HG03460 (cell line): ENCODE data around the gene DPEP2NB.
"Not testable (repeated sequence)": the region's sequence is repeated elsewhere in the genome, so short reads cannot be mapped to it uniquely, and the experiment has no call there.

Experiments used
- ATAC-seq: cut with Tn5 transposase; IDR thresholded peaks from one replicate; pipeline ENCODE4 v1.9.1; 2021; ENCODE audit not compliant: unreplicated experiment

Gene DPEP2NB

GRCh38 chr16:68015681-68016080 is at the start of gene DPEP2NB:
DPEP2NB (minus strand) TSS chr16:68015911; CDS start chr16:68015770, 141 bp downstream.
- ATAC-seq: no peak

- ATAC-seq: no peak
Measured at GRCh38 chr16:68064791-68065365, 49.2 kb upstream of the DPEP2NB start.

GRCh38 chr16:68062910-68063393 is 47.2 kb upstream of the DPEP2NB start:
- no peak for ATAC-seq

GRCh38 chr16:68061396-68061795 is 45.7 kb upstream of the DPEP2NB start:
- no peak for ATAC-seq

- ATAC-seq: no peak
Measured at GRCh38 chr16:68059804-68060203, 44.1 kb upstream of the DPEP2NB start.

GRCh38 chr16:68055395-68055794 is 39.7 kb upstream of the DPEP2NB start:
- no peak for ATAC-seq

GRCh38 chr16:68049449-68049848 is 33.7 kb upstream of the DPEP2NB start:
- ATAC-seq: no peak

GRCh38 chr16:68047987-68048386 is 32.3 kb upstream of the DPEP2NB start:
- no peak for ATAC-seq

- ATAC-seq: no peak
Measured at GRCh38 chr16:68046106-68046505, 30.4 kb upstream of the DPEP2NB start.

GRCh38 chr16:68041783-68042182 is 26.1 kb upstream of the DPEP2NB start:
- ATAC-seq: no peak

- ATAC-seq: peak; percentile 63
Measured at GRCh38 chr16:68040506-68041288, 25.0 kb upstream of the DPEP2NB start.

- no peak for ATAC-seq
Measured at GRCh38 chr16:68037841-68038597, 22.3 kb upstream of the DPEP2NB start.

GRCh38 chr16:68035227-68035626 is 19.5 kb upstream of the DPEP2NB start:
- ATAC-seq: no peak

- ATAC-seq: no peak
Measured at GRCh38 chr16:68033101-68033500, 17.4 kb upstream of the DPEP2NB start.

- no peak for ATAC-seq
Measured at GRCh38 chr16:68031951-68032350, 16.2 kb upstream of the DPEP2NB start.

- ATAC-seq: not testable (repeated sequence)
Measured at GRCh38 chr16:68030108-68030507, 14.4 kb upstream of the DPEP2NB start.

- ATAC-seq: no peak
Measured at GRCh38 chr16:68028996-68029395, 13.3 kb upstream of the DPEP2NB start.

GRCh38 chr16:68022728-68023537 is 7.2 kb upstream of the DPEP2NB start, which contains the start of the genes DDX28 and DUS2:
DDX28 (minus strand) TSS chr16:68023232; CDS start chr16:68023202, 30 bp downstream.
DUS2 (plus strand) TSS chr16:68023284; CDS start chr16:68038024, 14,740 bp downstream.
- ATAC-seq: peak; percentile 75

- ATAC-seq: peak; percentile 23
Measured at GRCh38 chr16:68022278-68022727, 6.6 kb upstream of the DPEP2NB start.

- no peak for ATAC-seq
Measured at GRCh38 chr16:68021490-68021889, 5.8 kb upstream of the DPEP2NB start.
